Peyer's patch (tissue), 4 donors: Measurements from ENCODE around the gene ASAP2. TPM values are rescaled to one million over a fixed set of nuclear protein-coding genes. Genes with fewer than 3 reads are reported as not detected.

Experiments
- DNase-seq, 3 donors: peaks; one replicate each; pipeline ENCODE4 v3.0.0-alpha.2; 2017 to 2019
- H3K27ac ChIP-seq, 4 donors: fragments of 200-600 bp; sonication (generic); one replicate each; pipeline ENCODE4 v1.5.1; 2016 to 2019
- H3K27me3 ChIP-seq, 2 donors: fragments of 200-600 bp; sonication (generic); one replicate each; pipeline ENCODE4 v1.5.1; 2019
- H3K36me3 ChIP-seq, 3 donors: fragments of 200-600 bp; sonication (generic); one replicate each; pipeline ENCODE4 v1.5.1; 2016 to 2019
- H3K4me1 ChIP-seq, 4 donors: fragments of 200-600 bp; sonication (generic); one replicate each; pipeline ENCODE4 v1.5.1; 2016 to 2019
- H3K4me3 ChIP-seq, 4 donors: fragments of 200-600 bp; sonication (generic); 1 replicate in 3 of 4; 2 replicates in 1 of 4; pipeline ENCODE4 v1.5.1; 2016 to 2019; ENCODE audit warnings: mild to moderate bottlenecking in 1 of 4
- H3K9me3 ChIP-seq, 4 donors: fragments of 200-600 bp; sonication (generic); one replicate each; pipeline ENCODE4 v1.5.1; 2016 to 2019; ENCODE audit warnings: mild to moderate bottlenecking in 1 of 4
- POLR2A ChIP-seq, 2 donors: fragments of 450-650 bp; IDR thresholded peaks; one replicate each; pipeline ENCODE4 v1.5.1; 2017; ENCODE audit warnings: antibody characterized with exemption in 2 of 2, mild to moderate bottlenecking in 2 of 2, moderate library complexity in 2 of 2
- total RNA-seq, 4 donors: library from RNA; depleted of rRNA; stranded (reverse); fragments of >200 nt; gene quantifications; one replicate each; pipeline ENCODE4 v1.1.0, GENCODE V29; 2016
- TF ChIP-seq, protein P1 (sequence below), 6 experiments: fragments of 450-650 bp in 4 of 6; fragments of 200-600 bp in 2 of 6; sonication (generic) in 1 of 6; IDR thresholded peaks; one replicate each; pipeline ENCODE4 v1.5.1; 2017 to 2019; ENCODE audit warnings: antibody characterized with exemption in 6 of 6, mild to moderate bottlenecking in 3 of 6, moderate library complexity in 1 of 6

ASAP2 gene
- total RNA-seq, 4 donors from 2014 or later, result 30.6 to 59.4 (median 37.8) TPM

DNA sequence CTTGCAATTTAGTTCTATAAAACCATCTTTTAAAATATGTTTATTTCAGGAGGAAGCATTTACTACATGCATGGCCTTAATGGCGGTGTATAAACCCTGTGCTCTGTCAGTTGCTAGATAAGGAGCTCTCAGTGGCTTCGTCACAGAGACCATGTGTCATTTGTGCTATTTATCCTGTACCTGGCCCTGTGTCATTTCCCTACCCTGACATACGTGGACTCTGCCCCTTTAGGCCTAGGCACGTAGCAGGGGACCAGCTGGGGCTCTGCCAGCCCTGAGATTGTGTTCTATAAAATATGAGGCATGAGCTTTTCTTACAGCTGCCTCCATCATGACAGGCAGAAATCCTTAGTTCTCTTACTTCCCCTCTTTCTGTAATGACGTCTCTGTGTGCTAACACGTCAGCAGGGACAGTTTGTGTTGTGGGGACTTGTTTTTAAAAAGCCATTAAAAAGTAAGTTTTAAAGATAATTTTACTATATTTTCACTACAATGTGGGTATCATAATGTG is 128.8 kb downstream of the ASAP2 start:
- H3K27ac ChIP-seq, result peak overlapping the region in 3 of 4 donors; percentile 47 to 84 (median 73)
- peak in 2 of 3 donors; percentile 83 to 89 for DNase-seq

DNA sequence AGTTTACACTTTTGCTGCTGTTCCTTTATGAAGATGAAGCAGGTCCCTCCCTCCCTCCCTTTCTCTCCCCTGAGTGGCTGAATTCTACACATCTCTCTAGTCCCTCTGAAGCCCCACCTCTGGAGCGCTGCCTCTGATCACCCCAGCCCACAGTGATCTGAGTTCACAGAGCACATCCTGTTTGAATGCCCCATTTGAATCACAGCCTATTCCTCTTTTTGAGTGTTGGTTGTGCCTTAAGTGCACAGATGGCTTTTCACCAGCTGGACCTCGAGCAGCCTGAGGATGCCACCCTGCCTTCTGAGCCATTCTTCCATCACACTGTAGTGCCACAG is 129.6 kb downstream of the ASAP2 start:
- TF ChIP-seq POLR2A (IDR thresholded peaks at IDR 0.05), result no peak
- TF ChIP-seq, protein P1, sequence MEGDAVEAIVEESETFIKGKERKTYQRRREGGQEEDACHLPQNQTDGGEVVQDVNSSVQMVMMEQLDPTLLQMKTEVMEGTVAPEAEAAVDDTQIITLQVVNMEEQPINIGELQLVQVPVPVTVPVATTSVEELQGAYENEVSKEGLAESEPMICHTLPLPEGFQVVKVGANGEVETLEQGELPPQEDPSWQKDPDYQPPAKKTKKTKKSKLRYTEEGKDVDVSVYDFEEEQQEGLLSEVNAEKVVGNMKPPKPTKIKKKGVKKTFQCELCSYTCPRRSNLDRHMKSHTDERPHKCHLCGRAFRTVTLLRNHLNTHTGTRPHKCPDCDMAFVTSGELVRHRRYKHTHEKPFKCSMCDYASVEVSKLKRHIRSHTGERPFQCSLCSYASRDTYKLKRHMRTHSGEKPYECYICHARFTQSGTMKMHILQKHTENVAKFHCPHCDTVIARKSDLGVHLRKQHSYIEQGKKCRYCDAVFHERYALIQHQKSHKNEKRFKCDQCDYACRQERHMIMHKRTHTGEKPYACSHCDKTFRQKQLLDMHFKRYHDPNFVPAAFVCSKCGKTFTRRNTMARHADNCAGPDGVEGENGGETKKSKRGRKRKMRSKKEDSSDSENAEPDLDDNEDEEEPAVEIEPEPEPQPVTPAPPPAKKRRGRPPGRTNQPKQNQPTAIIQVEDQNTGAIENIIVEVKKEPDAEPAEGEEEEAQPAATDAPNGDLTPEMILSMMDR (IDR thresholded peaks at IDR 0.05), result no peak
- peak in 1 of 3 donors; percentile 50 for DNase-seq
- peak overlapping the region in 3 of 4 donors; percentile 11 to 84 (median 73) for H3K27ac ChIP-seq

More for the DNA sequence above, 128.8 kb downstream of the ASAP2 start:
- Histone ChIP-seq H3K27me3 (no peaks in the 10 kb centered on the region), H3K36me3 (no peaks in the 10 kb centered on the region), H3K9me3 (no peaks in the 10 kb centered on the region), H3K4me3 (no peak overlapping the region), H3K4me1 (peaks cover 0 to 60% (median 4%) of the 10 kb centered on the region in 4 donors)
- TF ChIP-seq POLR2A (IDR thresholded peaks at IDR 0.05), result peak in 1 of 2 donors; percentile 17
- TF ChIP-seq, protein P1 (IDR thresholded peaks at IDR 0.05), result no peak

DNA sequence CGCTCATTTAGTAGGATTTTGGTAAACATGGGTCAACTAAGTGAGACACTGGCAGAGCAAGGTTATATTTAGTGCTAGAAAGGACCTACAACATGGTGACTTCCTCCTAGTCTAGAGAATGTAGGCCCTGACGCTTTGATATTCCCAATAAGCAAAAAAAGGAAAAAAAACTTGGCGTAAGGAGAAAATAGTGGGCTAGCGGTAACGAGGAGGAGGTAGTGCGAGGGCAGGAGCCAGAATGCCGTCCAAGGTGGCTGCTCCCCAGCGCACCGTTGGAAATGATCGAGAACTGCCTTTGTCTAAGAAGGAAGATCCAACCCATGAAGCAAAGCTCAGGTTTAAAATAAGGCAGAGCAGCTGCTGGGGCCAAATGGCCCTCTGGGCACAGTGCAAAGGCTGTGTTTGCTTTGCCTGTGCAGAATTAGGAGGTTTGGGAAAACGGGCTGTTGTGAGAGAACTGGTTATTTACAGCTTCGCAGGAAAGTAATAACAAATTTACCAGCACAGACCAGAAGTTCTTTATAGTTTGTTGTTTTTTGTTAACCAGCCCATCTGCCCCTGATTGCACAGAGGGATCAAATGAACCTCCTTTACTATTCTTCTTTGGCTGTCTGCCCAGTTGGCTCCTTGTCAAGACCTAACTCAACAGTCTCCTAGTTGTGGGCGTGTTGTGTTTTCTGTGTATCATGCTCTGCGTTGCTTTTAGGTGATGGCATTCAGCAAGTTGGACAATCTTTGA is 130.1 kb downstream of the ASAP2 start:
- Histone ChIP-seq H3K27me3 (no peaks in the 10 kb centered on the region), H3K36me3 (no peaks in the 10 kb centered on the region), H3K4me1 (peaks cover 0 to 57% (median 4%) of the 10 kb centered on the region in 4 donors), H3K4me3 (no peak overlapping the region), H3K9me3 (no peaks in the 10 kb centered on the region), H3K27ac (peak overlapping the region in 3 of 4 donors; percentile 11 to 84 (median 73))
- no peak for TF ChIP-seq POLR2A (IDR thresholded peaks at IDR 0.05)
- TF ChIP-seq, protein P1 (IDR thresholded peaks at IDR 0.05), result no peak
- DNase-seq, result peak in 1 of 3 donors; percentile 88

More for the DNA sequence above, 129.6 kb downstream of the ASAP2 start:
- Histone ChIP-seq H3K36me3 (no peaks in the 10 kb centered on the region), H3K4me3 (no peak overlapping the region), H3K4me1 (peaks cover 0 to 60% (median 4%) of the 10 kb centered on the region in 4 donors), H3K27me3 (no peaks in the 10 kb centered on the region), H3K9me3 (no peaks in the 10 kb centered on the region)

DNA sequence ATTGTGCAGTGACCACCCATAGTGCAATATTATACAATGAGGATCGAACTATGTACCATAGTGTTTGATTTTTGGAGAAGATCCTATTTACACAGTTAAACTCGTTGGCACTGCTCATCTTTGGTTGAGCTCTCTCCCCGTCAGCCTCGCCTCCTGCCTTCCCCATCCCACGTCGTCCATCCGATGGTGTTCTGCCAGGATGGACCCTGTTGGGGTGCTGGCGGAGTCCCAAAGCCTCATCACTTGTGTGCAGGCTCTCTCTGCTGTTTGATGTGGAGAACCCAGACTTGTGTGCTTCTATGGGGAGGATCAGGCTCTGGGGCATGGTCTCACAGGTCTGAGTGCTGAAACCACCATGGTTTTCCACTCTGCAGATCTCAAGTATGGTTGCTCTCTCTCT is 131.3 kb downstream of the ASAP2 start:
- peaks cover 0 to 7% (median 0%) of the 10 kb centered on the region in 3 donors for H3K36me3 ChIP-seq
- H3K4me3 ChIP-seq, result no peak overlapping the region
- peaks cover 0 to 46% (median 4%) of the 10 kb centered on the region in 4 donors for H3K4me1 ChIP-seq
- no peak for DNase-seq
- H3K9me3 ChIP-seq, result no peaks in the 10 kb centered on the region
- TF ChIP-seq, protein P1 (IDR thresholded peaks at IDR 0.05), result no peak
- no peak for TF ChIP-seq POLR2A (IDR thresholded peaks at IDR 0.05)
- H3K27ac ChIP-seq, result peak overlapping the region in 1 of 4 donors; percentile 84
- H3K27me3 ChIP-seq, result no peaks in the 10 kb centered on the region

DNA sequence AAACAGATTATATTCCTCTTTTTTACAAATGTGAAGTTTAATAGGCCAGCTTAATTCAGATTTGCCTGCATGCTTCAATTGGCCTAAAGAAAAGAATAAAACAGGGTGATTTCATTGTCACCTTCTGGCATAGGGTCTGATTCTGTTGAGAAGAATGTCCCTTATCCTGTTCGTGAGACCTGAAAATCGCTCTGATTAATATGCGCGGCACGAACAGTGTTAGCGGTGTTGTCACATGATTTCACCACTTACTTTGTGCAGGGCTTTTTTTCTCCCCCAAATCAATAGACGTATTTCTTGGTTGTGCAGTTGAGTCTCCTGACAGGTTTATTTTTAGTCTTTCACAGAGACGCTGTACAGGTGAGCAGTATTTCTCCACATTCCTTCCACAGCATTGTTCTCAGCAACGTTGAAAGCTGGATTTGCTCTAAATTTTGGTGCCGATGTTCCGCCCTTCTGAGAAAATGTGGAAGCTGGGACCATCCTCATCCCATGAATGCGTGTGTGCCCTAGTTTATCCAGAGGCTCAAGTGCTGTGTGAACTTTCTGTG is 134.8 kb downstream of the ASAP2 start:
- Histone ChIP-seq H3K27me3 (no peaks in the 10 kb centered on the region), H3K36me3 (peaks cover 0 to 32% (median 0%) of the 10 kb centered on the region in 3 donors), H3K27ac (no peak overlapping the region), H3K4me1 (peaks cover 0 to 14% (median 4%) of the 10 kb centered on the region in 4 donors), H3K9me3 (no peaks in the 10 kb centered on the region), H3K4me3 (no peak overlapping the region)
- no peak for DNase-seq
- TF ChIP-seq, protein P1 (IDR thresholded peaks at IDR 0.05), result no peak
- TF ChIP-seq POLR2A (IDR thresholded peaks at IDR 0.05), result no peak
